ENCODE data around the gene FAM229A. TPM values are rescaled to one million over a fixed set of nuclear protein-coding genes. Genes with fewer than 3 reads are reported as not detected.
A peak's percentile ranks its signal among the peaks of the same experiment; 100 is the strongest.
"Not testable (repeated sequence)": the region's sequence is repeated elsewhere in the genome, so short reads cannot be mapped to it uniquely, and the experiment has no call there.

Gene FAM229A
- total RNA-seq (2014; rRNA removed; shearing (Covaris generic)), result 0.29 and 0.84 TPM in 2 replicates

GRCh38 chr1:32362474-32363313 lies at the start of gene FAM229A, which contains the start of gene TSSK3:
FAM229A (minus strand) TSS chr1:32362485; CDS start chr1:32362091, 394 bp downstream.
TSSK3 (plus strand) TSS chr1:32362539; CDS start chr1:32362702, 163 bp downstream.
- DNase-seq (ENCODE audit: low read depth), result no peak

- no peak for DNase-seq (ENCODE audit: low read depth)
Observed at GRCh38 chr1:32411261-32411660, 49.0 kb upstream of the FAM229A start.

- DNase-seq (ENCODE audit: low read depth), result no peak
Observed at GRCh38 chr1:32406629-32407111, 44.4 kb upstream of the FAM229A start.

- no peak for DNase-seq (ENCODE audit: low read depth)
Observed at GRCh38 chr1:32405672-32406467, 43.6 kb upstream of the FAM229A start.

GRCh38 chr1:32404946-32405345 lies 42.7 kb upstream of the FAM229A start:
- no peak for DNase-seq (ENCODE audit: low read depth)

- DNase-seq (ENCODE audit: low read depth), result peak; percentile 79
Observed at GRCh38 chr1:32400876-32401631, 38.8 kb upstream of the FAM229A start.

GRCh38 chr1:32399843-32400242 lies 37.6 kb upstream of the FAM229A start:
- no peak for DNase-seq (ENCODE audit: low read depth)

- peak; percentile 9 for DNase-seq (ENCODE audit: low read depth)
Observed at GRCh38 chr1:32398401-32398800, 36.1 kb upstream of the FAM229A start.

- not testable (repeated sequence) for DNase-seq (ENCODE audit: low read depth)
Observed at GRCh38 chr1:32396524-32396923, 34.2 kb upstream of the FAM229A start.

- DNase-seq (ENCODE audit: low read depth), result no peak
Observed at GRCh38 chr1:32394890-32395432, 32.7 kb upstream of the FAM229A start.

- DNase-seq (ENCODE audit: low read depth), result peak; percentile 99
Observed at GRCh38 chr1:32394141-32394889, 32.0 kb upstream of the FAM229A start, which contains the start of gene BSDC1. BSDC1 (minus strand) TSS chr1:32394441; CDS start chr1:32394414, 27 bp downstream.

GRCh38 chr1:32393832-32394140 lies 31.5 kb upstream of the FAM229A start:
- no peak for DNase-seq (ENCODE audit: low read depth)

GRCh38 chr1:32393136-32393535 lies 30.9 kb upstream of the FAM229A start:
- no peak for DNase-seq (ENCODE audit: low read depth)

- DNase-seq (ENCODE audit: low read depth), result no peak
Observed at GRCh38 chr1:32392325-32392724, 30.0 kb upstream of the FAM229A start.

- DNase-seq (ENCODE audit: low read depth), result no peak
Observed at GRCh38 chr1:32390904-32391870, 28.9 kb upstream of the FAM229A start.

- no peak for DNase-seq (ENCODE audit: low read depth)
Observed at GRCh38 chr1:32388641-32389040, 26.4 kb upstream of the FAM229A start.

- no peak for DNase-seq (ENCODE audit: low read depth)
Observed at GRCh38 chr1:32386676-32387392, 24.5 kb upstream of the FAM229A start.

- DNase-seq (ENCODE audit: low read depth), result no peak
Observed at GRCh38 chr1:32380057-32380456, 17.8 kb upstream of the FAM229A start.
